Measurements from ENCODE around the gene SYNGR3.

SYNGR3 gene

DNA sequence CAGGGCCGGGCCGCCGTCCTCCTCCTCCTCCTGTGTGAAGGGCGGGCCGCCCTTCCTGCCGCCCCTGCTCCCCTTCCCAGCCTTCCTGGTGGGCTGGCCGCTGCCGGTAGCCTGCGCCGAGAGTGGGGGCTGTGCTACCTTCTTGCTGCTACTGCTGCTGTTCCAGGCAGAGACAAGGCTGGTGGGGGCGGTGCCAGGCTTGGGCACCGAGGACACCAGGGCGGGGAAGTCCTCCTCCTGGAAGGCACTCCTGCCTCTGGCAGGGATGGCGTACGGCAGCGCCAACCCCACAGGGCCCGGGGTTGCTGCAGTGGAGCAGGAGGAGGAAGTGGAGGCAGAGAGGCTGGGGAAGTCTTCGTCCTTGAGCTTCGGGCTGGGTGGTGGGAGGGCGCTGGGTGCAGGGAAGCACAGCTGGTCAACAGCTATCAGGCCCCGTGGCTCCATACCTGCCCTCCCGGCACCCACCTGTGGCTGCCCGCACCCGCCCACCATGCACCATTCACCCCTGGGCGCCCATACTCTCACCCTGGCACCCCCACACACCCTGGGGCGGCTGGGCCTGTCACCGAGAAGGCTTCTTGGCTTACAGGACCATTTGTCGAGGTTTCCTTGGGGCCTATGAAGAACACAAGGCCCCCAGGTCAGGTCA lies 10.2 kb downstream of the SYNGR3 start:
- TF ChIP-seq CTCF (conservative IDR thresholded peaks at IDR 0.05; ENCODE audit: low read length): no peak
- no peak overlapping the region for H3K4me3 ChIP-seq (ENCODE audit: low read length)
- no peak for DNase-seq (ENCODE audit: low read depth)

DNA sequence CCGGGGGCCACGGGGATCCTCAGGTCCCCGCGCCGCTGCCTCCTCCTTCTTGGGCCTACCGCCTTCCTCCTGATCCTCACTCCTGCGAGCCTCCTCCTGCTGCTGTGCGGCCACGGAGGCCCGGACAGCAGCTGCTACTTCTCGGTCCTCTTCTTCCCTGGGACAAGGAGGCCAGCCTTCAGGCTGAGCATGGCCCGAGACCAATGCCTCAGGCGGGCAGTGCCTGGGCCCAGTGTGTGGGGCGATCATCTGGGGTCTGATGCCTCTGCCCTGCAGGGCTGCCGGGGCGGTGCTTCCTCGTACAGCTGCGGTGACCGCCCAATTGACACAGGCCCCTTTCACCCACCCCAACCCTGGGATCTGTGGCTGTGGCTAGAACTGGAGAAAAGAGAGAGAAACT lies 11.3 kb downstream of the SYNGR3 start:
- H3K4me3 ChIP-seq (ENCODE audit: low read length): no peak overlapping the region
- TF ChIP-seq CTCF (conservative IDR thresholded peaks at IDR 0.05; ENCODE audit: low read length): no peak
- no peak for DNase-seq (ENCODE audit: low read depth)

DNA sequence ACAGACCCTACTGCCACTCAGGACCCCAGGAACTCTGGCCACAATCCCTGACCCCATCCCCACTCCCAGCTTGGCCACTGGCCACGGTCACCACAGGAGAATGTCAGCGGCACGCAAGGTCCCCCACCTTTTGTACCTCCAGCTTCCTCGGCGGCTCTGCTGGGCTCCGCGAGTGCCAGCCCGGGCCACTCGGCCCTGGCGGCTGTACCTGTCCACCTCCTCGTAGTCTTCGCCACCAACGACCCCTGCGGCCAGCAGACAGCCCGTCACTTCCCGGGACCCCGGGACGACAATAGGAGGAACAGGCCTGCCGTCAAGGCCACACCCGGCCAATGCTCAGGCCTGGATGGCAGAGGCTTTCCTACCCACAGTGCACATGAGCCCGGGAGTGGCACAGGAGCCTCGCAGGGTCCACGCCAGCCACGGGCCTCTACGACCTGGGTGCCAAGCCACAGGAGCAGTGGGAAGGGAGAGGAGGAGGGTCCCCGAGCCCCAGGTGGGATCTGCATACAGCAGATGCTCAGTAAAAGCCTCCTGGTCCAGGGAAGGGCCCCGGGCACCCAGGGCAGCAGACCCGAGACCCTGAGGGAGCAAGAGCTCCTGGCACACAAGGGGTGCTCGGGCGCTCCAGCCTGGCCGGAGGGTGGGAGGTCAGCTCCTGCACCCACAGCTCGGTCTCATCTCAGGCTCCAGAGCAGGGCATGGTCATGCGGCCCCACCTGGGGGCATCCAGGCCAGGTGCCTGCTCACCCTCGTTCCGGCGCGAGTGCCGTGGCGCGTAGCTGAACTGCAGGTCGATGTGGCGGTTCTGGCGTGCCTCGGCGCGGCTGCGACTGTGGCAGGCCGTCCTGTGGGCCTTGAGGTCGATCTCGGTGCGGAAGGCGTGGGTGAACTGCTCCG lies 11.9 kb downstream of the SYNGR3 start:
- DNase-seq (ENCODE audit: low read depth): no peak
- no peak for TF ChIP-seq CTCF (conservative IDR thresholded peaks at IDR 0.05; ENCODE audit: low read length)
- H3K4me3 ChIP-seq (ENCODE audit: low read length): no peak overlapping the region

- DNase-seq (ENCODE audit: low read depth): no peak
- no peak overlapping the region for H3K4me3 ChIP-seq (ENCODE audit: low read length)
- TF ChIP-seq CTCF (conservative IDR thresholded peaks at IDR 0.05; ENCODE audit: low read length): no peak
Measured at GRCh38 chr16:2002406-2003230, 12.8 kb downstream of the SYNGR3 start.

DNA sequence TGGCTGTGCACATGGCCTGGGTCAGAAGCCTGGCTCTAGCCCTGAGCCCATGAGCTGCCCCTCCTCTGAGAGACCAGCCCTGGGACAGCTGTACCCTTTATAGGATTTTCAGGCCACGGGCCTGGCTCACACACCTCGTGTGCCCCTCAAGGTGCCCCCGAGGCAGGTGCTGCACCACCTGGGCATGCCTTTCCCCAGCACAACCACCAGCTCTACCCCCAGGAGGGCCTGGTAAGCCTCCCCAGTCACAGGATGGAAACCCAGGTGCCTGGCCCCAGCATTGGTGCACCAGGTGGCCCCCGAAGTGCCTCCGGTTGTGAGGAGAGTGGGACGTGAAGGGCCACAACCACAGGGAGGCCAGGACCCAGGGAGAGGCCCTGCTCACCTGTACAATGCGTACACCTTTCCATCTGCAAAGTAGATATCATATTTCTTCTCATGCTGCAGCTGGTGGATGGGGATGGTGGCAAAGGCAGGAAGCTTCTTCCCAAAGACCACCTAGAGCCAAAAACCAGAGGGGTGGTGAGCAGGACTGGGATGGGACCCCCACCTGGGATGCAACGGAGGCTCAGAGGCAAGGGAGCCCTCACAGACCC lies 13.6 kb downstream of the SYNGR3 start:
- DNase-seq (ENCODE audit: low read depth): no peak
- TF ChIP-seq CTCF (conservative IDR thresholded peaks at IDR 0.05; ENCODE audit: low read length): no peak
- H3K4me3 ChIP-seq (ENCODE audit: low read length): no peak overlapping the region

DNA sequence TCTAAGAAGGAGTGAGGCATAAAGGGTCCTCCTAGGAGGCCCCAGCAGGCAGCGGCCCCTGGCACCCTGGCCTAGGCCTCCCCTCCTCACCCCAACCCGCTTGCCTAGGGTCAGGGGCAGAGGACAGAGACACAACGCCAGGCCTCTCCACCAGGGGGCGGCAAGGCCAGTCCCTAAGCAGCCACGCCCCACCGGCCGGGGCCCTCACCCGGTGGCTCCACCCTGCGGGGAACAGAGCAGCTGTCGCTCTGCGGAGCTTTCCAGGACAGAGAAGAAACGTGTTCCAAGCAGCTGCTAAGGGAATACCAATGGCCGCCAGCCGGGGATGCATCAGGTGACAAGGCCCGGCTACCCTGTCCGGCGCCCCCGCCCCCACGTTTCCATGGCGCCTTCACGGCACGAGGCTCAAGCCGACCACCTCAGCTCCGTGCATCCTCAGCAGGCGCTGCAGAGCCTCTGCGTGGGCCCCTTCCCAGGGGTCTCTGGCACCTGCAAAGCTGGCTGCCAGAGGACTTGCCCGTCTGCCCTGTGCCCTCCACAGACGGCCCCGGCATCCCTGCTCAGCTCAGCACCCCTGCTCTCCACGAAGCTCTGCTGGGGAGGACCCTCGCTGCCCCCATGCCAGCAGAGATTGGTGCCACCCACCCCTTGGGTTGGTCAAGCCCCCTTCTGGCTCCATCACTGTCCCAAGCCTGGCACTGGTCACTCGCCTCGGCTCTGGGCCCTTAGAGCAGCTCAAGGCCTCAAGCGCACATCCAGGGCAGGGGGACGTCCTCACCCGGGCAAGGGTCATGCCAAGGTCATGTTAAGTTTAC lies 14.3 kb downstream of the SYNGR3 start:
- H3K4me3 ChIP-seq (ENCODE audit: low read length): no peak overlapping the region
- TF ChIP-seq CTCF (conservative IDR thresholded peaks at IDR 0.05; ENCODE audit: low read length): peak; percentile 82
- peak; percentile 80 for DNase-seq (ENCODE audit: low read depth)
